Testis (tissue), 2 donors: ENCODE data around the gene AXIN1.

Experiments
- POLR2A ChIP-seq: fragments of 450-650 bp; IDR thresholded peaks from one replicate; pipeline ENCODE4 v1.6.1; 2017; ENCODE audit warnings: antibody characterized with exemption, mild to moderate bottlenecking, moderate library complexity
- TF ChIP-seq, protein P1 (sequence below), 3 experiments: fragments of 450-650 bp in 2 of 3; fragments of 200-600 bp in 1 of 3; sonication (generic) in 1 of 3; IDR thresholded peaks; one replicate each; pipeline ENCODE4 v1.5.1; 2016 to 2019; ENCODE audit warnings: antibody characterized with exemption in 3 of 3, mild to moderate bottlenecking in 2 of 3, moderate library complexity in 1 of 3

DNA sequence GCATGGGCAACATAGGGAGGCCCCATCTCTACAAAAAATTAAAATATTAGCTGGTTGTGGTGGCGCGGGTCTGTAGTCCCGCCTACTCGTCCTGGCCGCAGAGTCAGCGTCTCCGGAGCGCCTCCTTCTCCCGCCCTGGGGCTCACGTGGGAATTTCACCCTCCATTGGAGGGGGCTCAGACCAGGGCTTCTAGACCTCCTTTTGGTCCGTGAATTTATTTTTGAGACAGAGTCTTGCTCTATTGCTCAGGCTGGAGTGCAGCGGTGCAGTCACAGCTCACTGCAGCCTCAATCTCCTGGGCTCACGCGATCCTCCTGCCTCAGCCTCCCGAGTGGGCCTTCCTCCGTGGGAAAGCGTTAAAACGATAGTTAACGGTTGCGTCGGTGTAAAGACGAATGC is 44.1 kb upstream of the AXIN1 start:
- TF ChIP-seq, protein P1, sequence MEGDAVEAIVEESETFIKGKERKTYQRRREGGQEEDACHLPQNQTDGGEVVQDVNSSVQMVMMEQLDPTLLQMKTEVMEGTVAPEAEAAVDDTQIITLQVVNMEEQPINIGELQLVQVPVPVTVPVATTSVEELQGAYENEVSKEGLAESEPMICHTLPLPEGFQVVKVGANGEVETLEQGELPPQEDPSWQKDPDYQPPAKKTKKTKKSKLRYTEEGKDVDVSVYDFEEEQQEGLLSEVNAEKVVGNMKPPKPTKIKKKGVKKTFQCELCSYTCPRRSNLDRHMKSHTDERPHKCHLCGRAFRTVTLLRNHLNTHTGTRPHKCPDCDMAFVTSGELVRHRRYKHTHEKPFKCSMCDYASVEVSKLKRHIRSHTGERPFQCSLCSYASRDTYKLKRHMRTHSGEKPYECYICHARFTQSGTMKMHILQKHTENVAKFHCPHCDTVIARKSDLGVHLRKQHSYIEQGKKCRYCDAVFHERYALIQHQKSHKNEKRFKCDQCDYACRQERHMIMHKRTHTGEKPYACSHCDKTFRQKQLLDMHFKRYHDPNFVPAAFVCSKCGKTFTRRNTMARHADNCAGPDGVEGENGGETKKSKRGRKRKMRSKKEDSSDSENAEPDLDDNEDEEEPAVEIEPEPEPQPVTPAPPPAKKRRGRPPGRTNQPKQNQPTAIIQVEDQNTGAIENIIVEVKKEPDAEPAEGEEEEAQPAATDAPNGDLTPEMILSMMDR (IDR thresholded peaks at IDR 0.05): no peak
- no peak for TF ChIP-seq POLR2A
